Stimulated activated CD4-positive, alpha-beta T cell treated with anti-CD3 and anti-CD28 coated beads, Interleukin-4, amount 100 ng/mL, for 4 hours (primary cell): ENCODE measurements around the gene C19orf53.

Experiments
- DNase-seq, 2 experiments: peaks; one replicate each; pipeline ENCODE4 v3.0.0-alpha.2; 2020

The C19orf53 gene

GRCh38 chr19:13796301-13797057, 22.2 kb downstream of the C19orf53 start:
- DNase-seq: no peak

- no peak for DNase-seq
Observed at GRCh38 chr19:13797058-13797440, 22.8 kb downstream of the C19orf53 start.

GRCh38 chr19:13797870-13798269, 23.6 kb downstream of the C19orf53 start:
- no peak for DNase-seq

GRCh38 chr19:13799669-13800068, 25.4 kb downstream of the C19orf53 start:
- no peak for DNase-seq

- no peak for DNase-seq
Observed at GRCh38 chr19:13803038-13803437, 28.8 kb downstream of the C19orf53 start.

- DNase-seq: peak in 1 of 2 experiments; percentile 11
Observed at GRCh38 chr19:13804830-13805683, 30.8 kb downstream of the C19orf53 start.

GRCh38 chr19:13806728-13807127, 32.5 kb downstream of the C19orf53 start:
- DNase-seq: no peak

GRCh38 chr19:13807421-13808021, 33.3 kb downstream of the C19orf53 start:
- no peak for DNase-seq

- DNase-seq: no peak
Observed at GRCh38 chr19:13808856-13809255, 34.6 kb downstream of the C19orf53 start.

- no peak for DNase-seq
Observed at GRCh38 chr19:13812544-13812943, 38.3 kb downstream of the C19orf53 start.

- no peak for DNase-seq
Observed at GRCh38 chr19:13813147-13813546, 38.9 kb downstream of the C19orf53 start.

- DNase-seq: no peak
Observed at GRCh38 chr19:13814550-13814949, 40.3 kb downstream of the C19orf53 start.

- DNase-seq: no peak
Observed at GRCh38 chr19:13817018-13817614, 42.9 kb downstream of the C19orf53 start.

GRCh38 chr19:13817615-13818371, 43.5 kb downstream of the C19orf53 start:
- DNase-seq: peak; percentile 22 to 38

GRCh38 chr19:13819238-13819637, 45.0 kb downstream of the C19orf53 start:
- DNase-seq: no peak

GRCh38 chr19:13821292-13821691, 47.0 kb downstream of the C19orf53 start:
- DNase-seq: no peak

- DNase-seq: no peak
Observed at GRCh38 chr19:13823256-13823655, 49.0 kb downstream of the C19orf53 start.

GRCh38 chr19:13823901-13824300, 49.6 kb downstream of the C19orf53 start:
- DNase-seq: no peak

- no peak for DNase-seq
Observed at GRCh38 chr19:13824703-13825102, 50.4 kb downstream of the C19orf53 start.

- DNase-seq: no peak
Observed at GRCh38 chr19:13825489-13826441, 51.5 kb downstream of the C19orf53 start.

- no peak for DNase-seq
Observed at GRCh38 chr19:13826652-13827235, 52.5 kb downstream of the C19orf53 start.
